Cardiac fibroblast (primary cell): ENCODE results near the gene TMEM178B.
"Not testable (repeated sequence)": the region's sequence is repeated elsewhere in the genome, so short reads cannot be mapped to it uniquely, and the experiment has no call there.

Experiments used
- DNase-seq, 2 donors: peaks; one replicate each; pipeline versions ENCODE4 v3.0.0 to v3.0.0-alpha.2; 2010; ENCODE audit warnings: low read depth in 2 of 2
- H3K4me3 ChIP-seq, 2 donors: replicated peaks in 1 of 2; 1 replicate in 1 of 2; 2 replicates in 1 of 2; pipeline ENCODE4 v1.5.1; 2011; ENCODE audit warnings: low read depth in 2 of 2, low read length in 2 of 2, mild to moderate bottlenecking in 2 of 2, moderate library complexity in 1 of 2
- TF ChIP-seq, protein P1 (sequence below): IDR thresholded peaks from one replicate; pipeline ENCODE4 v1.5.1; 2011; ENCODE audit warnings: low read depth, mild to moderate bottlenecking, low read length, inconsistent platforms

The TMEM178B gene

DNA sequence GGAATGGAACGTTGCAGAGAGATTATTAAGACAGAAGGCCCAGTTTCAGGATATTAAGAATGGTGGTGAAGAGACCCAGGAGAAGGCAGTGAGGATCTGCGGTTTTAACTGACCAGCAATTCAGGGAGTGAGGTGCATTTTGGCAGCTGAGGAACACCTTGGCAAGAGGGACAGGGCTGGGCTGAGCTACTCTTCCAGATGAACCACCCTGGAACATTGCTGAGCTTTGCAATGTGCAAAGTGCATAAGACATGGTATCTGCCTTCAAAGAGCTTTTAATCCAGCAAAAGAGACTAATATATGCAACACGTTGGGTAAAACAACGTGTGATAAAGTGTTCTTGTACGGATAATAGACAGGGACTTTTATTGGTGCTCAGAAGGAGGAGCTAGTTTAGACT lies 296.3 kb downstream of the TMEM178B start:
- no peak for DNase-seq
- H3K4me3 ChIP-seq = no peak overlapping the region
- TF ChIP-seq, protein P1, sequence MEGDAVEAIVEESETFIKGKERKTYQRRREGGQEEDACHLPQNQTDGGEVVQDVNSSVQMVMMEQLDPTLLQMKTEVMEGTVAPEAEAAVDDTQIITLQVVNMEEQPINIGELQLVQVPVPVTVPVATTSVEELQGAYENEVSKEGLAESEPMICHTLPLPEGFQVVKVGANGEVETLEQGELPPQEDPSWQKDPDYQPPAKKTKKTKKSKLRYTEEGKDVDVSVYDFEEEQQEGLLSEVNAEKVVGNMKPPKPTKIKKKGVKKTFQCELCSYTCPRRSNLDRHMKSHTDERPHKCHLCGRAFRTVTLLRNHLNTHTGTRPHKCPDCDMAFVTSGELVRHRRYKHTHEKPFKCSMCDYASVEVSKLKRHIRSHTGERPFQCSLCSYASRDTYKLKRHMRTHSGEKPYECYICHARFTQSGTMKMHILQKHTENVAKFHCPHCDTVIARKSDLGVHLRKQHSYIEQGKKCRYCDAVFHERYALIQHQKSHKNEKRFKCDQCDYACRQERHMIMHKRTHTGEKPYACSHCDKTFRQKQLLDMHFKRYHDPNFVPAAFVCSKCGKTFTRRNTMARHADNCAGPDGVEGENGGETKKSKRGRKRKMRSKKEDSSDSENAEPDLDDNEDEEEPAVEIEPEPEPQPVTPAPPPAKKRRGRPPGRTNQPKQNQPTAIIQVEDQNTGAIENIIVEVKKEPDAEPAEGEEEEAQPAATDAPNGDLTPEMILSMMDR = no peak

DNA sequence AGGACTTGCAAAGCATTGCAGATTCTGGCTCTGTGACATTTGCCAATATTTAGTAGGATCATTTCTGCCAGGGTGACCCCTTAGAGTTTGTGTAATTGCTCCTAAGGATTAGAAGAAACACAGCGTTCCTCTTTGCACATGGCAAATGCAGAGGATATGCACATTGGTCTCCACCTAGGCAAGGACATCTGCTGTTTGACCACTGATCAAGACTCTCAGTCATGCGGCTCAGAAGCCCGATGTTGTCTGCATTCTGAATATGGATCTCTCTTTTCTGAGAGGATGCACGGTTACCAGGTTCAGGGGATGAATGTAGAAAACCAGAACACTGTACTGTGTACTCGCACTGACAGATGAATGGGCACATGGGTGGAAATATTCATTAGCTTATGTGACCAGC lies 296.8 kb downstream of the TMEM178B start:
- no peak overlapping the region for H3K4me3 ChIP-seq
- TF ChIP-seq, protein P1 = no peak
- no peak for DNase-seq

DNA sequence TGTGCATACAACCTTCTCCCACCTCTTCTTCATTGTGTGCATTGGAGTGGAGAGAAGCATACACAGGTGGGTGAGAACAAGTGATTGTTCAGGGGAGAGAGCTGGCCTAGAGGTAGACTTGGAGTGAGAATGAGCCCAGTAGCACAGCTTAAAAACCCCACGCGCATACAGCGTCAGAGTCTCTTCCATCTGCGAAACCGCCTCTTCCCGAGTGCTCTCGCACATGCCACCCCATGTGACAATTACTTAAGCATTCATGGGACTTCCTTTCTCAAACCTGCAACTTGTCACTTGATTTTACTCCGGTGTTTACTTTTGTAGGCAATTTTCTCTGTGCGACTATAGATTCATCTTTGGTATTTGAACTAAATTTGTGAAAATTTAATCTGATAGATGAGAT lies 300.6 kb downstream of the TMEM178B start:
- no peak overlapping the region for H3K4me3 ChIP-seq
- TF ChIP-seq, protein P1 = no peak
- no peak for DNase-seq

DNA sequence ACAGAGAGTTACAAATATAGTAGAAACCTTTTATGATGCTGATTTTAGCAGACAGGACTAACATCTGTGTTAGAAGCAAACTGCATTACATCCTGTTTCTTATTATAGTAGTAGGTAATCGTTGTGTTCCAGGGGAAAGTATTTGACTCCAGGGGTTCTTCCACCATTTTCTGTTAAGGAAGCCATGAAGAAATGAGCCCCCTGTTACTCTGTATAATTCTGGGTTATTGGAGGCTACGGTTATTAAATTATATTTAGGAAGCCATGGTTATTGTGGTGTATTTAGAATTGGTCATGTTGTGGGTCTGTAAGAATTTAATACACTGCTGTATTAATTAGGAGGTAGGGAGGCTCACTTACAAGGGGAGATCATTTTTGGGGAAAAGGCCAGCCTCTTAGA lies 301.6 kb downstream of the TMEM178B start:
- no peak for DNase-seq
- TF ChIP-seq, protein P1 = no peak
- no peak overlapping the region for H3K4me3 ChIP-seq

DNA sequence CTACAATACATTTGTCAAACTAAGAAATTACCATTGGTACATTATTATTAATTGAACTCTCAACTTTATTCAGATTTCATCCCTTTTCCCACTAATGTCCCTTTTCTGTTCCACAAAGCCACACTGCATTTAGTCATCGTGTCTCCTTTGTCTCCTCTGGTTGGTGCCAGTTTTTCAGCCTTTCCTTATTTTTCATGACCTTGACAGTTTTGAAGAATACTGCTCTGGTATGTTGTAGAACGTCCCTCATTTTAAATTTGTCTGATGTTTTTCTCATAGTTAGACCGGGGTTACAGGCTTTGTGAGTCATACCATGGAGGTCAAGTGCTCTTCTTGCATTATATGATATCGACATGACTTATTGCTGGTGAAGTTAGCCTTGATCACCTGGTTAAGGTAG lies 304.0 kb downstream of the TMEM178B start:
- no peak overlapping the region for H3K4me3 ChIP-seq
- TF ChIP-seq, protein P1 = no peak
- DNase-seq = no peak

DNA sequence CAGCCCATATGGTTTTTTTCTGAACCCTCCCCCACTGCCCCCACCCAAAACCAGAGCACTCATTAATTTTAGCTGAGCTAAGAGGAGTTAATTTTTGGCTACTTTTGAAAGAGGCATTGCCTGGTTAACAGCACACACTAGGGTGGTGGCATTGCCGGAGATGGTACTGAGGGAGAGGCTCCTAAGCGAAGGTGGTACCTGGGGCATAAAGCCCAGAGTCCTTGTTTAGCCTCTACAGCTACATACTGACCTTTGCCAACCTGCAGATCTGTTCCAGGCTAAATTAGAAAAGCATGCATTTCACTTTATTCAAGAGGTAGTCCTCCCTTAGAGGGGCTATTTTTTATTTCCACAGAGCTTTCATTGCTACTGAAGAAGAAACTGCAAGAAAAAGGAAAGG lies 304.5 kb downstream of the TMEM178B start:
- TF ChIP-seq, protein P1 = no peak
- no peak for DNase-seq
- no peak overlapping the region for H3K4me3 ChIP-seq

DNA sequence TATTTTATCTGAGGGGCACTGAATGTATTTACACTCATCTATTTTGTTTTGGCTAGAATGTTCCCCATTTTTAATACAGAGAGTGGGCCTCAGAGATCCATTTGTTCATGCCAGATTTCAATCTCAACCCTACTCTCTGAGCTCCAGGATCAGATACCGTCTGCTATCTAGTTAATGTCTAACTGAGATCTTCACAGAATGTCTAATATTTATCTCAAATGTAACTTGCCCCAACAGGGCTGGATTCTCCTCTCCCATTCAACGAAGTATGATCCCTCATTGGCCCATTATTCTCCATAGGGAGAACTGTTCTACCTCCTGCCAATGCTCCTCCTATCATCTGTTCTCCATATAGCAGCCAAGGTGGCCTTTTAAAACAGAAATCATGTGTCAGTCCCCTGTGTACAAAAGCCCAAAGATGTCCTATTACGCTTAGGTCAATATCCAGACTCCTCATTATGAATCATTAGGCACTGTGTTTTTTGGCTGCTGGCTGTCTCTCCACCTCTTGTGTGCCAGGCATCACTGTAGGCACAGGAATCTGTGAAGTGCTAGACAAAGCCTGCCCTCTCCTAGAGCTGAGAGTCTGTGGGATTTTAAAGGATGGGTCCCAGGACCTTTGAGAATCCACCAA lies 308.0 kb downstream of the TMEM178B start:
- TF ChIP-seq, protein P1 = no peak
- no peak overlapping the region for H3K4me3 ChIP-seq
- DNase-seq = peak in 1 of 2 donors; percentile 13

DNA sequence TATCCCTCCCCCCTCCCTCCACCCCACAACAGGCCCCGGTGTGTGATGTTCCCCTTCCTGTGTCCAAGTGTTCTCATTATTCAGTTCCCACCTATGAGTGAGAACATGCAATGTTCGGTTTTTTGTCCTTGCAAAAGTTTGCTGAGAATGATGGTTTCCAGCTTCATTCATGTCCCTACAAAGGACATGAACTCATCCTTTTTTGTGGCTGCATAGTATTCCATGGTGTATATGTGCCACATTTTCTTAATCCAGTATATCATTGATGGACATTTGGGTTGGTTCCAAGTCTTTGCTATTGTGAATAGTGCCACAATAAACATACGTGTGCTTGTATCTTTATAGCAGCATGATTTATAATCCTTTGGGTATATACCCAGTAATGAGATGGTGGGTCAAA lies 309.5 kb downstream of the TMEM178B start:
- not testable (repeated sequence) for DNase-seq, H3K4me3 ChIP-seq
